Body of pancreas (tissue), 4 donors: ENCODE measurements around the gene CCDC3.

Source experiments
- POLR2A ChIP-seq, 3 donors: fragments of 450-650 bp; IDR thresholded peaks; one replicate each; pipeline ENCODE4 v1.6.1; 2016; ENCODE audit warnings: antibody characterized with exemption in 3 of 3, mild to moderate bottlenecking in 2 of 3
- TF ChIP-seq, protein P1 (sequence below), 7 experiments: fragments of 450-650 bp in 4 of 7; fragments of 200-600 bp in 3 of 7; sonication (generic) in 3 of 7; IDR thresholded peaks; one replicate each; pipeline ENCODE4 v1.5.1; 2016 to 2019; ENCODE audit warnings: antibody characterized with exemption in 7 of 7

DNA sequence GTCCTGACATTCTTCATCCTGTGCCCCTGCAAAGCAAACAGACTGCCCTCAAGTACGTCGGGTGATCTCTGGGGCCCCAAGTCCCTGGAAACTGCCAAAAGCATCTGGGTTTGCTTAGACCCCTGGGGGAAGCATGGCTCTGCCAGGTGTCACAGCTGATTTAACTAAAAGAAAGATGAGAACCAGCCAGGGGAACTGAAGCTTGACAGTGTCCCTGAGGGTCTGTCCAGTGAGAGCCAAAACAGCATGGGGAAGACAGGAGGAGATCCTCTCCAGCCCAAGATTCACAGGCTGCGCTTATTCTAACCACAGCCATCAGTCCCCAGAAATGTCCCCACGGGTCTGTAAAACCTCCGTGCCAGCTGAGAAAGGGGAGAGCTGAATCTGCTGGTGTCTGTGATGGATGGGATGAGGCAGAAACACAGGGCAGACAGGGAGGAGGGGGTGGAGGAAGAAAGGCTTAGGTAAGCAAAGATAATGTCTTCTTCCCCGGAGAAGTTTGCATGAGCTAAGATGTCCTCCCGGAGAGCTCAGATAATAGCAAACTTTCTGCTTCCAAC, 21.3 kb downstream of the CCDC3 start:
- TF ChIP-seq, protein P1, sequence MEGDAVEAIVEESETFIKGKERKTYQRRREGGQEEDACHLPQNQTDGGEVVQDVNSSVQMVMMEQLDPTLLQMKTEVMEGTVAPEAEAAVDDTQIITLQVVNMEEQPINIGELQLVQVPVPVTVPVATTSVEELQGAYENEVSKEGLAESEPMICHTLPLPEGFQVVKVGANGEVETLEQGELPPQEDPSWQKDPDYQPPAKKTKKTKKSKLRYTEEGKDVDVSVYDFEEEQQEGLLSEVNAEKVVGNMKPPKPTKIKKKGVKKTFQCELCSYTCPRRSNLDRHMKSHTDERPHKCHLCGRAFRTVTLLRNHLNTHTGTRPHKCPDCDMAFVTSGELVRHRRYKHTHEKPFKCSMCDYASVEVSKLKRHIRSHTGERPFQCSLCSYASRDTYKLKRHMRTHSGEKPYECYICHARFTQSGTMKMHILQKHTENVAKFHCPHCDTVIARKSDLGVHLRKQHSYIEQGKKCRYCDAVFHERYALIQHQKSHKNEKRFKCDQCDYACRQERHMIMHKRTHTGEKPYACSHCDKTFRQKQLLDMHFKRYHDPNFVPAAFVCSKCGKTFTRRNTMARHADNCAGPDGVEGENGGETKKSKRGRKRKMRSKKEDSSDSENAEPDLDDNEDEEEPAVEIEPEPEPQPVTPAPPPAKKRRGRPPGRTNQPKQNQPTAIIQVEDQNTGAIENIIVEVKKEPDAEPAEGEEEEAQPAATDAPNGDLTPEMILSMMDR (IDR thresholded peaks at IDR 0.05) = no peak
- no peak for TF ChIP-seq POLR2A (IDR thresholded peaks at IDR 0.05)
